GF-D8 (cell line): ENCODE data around the gene PPFIA3.
"Not testable (repeated sequence)": the region's sequence is repeated elsewhere in the genome, so short reads cannot be mapped to it uniquely, and the experiment has no call there.

ENCODE experiments used
- DNase-seq: peaks from one replicate; lab custom pipeline; 2025; lab: John Stamatoyannopoulos, UW

PPFIA3 gene

DNA sequence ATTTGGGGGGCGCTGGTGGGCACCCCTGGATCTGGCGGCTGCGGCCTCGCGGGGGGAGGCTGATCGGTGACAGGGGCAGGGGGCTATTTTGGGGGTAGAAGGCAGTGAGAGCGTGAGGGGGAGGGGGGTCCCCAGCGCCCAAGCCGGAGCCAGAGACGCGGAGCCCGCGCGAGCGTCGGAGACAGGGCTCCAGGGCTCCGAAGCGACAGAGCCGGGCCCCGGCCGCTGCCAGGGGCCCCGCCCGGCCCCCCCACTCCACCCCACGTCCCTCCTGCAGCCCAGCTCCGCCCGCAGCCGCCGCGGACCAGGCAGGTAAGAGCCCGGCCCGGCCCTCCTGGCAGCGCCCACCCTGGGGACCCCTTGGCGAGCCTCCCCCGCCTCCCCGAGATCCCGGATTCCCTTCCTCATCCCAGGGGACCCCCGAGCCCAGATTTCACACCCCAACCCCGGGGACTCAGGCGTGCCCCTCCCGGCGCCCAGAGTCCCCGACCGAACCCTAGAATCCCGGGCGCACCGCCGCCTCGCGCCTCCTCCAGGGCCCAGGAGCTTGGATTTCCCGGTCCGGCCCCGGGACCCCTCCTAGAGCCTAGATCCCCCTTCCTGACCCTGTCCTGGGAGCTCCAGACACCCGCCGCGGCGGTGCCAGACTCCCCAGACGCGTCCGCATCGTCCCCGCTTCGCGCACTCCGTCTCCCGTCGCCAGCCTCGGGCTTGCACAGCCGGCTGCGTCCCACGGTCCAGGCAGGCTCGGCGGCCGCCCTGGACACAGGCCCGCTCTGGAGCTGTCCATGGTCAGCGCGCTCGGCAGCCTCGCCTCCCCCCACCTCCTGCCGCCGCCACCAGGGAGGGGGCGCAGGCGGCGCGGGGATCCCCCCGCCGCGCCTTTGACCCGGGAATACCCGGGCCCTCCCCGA lies at the start of gene PPFIA3:
Gene PPFIA3 (plus strand): TSS at position 134 of the 914 bp plus-strand sequence. CDS start 8,330 bp downstream, outside the sequence.
- no peak for DNase-seq

GRCh38 chr19:49070416-49070815 lies 48.9 kb upstream of the PPFIA3 start:
- no peak for DNase-seq

DNA sequence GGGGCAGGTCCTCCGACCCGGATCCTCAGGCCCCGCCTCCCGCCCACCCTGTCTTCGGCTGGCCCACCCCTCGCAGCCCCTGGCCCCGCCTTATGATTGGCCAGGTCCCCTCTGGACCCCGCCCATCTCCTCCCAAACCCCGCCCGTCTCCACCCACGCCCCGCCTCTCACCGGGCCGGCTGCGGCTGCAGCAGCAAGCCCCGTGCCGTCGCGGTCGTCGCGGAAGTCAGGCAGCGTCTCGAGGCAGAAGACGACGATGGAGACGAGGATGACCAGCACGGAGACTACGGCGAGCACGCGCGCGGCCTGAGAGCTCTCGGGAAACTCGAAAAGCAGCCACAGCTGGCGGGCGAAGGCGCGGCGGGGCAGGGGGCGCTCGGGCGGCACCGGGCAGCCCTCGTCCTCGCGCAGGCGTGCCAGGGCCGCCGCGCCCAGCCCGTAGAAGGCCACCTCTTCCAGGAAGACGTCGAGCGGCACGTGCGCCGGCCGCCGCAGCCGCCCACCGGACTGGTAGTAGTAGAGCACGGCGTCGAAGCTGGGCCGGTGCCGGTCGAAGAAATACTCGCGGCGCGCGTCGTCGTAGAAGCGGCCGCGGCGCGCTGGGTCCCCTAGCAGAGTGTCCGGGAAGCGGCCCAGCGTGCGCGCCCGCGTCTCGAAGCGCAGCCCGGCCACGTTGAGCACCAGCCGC lies 47.3 kb upstream of the PPFIA3 start:
- no peak for DNase-seq

- DNase-seq: no peak
These were observed 45.6 kb upstream of the PPFIA3 start for GRCh38 chr19:49073514-49074378.

DNA sequence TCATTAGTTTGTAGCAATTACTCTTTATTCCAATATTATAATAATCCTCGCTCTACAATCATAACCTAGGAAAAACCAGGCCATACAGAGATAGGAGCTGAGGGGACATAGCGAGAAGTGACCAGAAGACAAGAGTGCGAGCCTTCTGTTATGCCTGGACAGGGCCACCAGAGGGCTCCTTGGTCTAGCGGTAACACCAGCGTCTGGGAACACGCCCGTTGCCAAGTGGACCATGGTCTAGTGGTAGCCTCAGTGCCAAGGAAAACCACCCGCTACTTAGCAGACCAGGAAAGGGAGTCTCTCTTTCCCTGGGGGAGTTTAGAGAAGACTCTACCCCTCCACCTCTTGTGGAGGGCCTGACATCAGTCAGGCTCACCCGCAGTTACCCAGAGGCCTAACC lies 44.5 kb upstream of the PPFIA3 start:
- DNase-seq: not testable (repeated sequence)

DNA sequence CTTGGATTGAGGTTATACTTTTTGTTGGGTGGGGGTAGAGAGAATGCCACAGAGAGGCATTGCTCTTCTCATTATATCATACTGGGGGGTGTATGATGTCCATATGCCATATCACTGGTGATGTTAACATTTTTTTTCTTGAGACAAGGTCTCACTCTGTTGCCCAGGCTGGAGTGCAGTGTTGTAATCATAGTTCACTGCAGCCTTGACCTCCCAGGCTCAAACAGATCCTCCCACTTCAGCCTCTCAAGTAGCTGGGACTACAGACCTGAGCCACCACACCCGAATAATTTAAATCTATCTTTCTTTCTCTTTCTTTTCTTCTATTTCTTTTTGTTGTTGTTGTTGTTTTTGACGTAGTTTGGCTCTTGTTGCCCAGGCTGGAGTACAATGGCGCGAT lies 39.0 kb upstream of the PPFIA3 start:
- DNase-seq: no peak

- no peak for DNase-seq
These were observed 38.1 kb upstream of the PPFIA3 start for GRCh38 chr19:49081273-49081672.

DNA sequence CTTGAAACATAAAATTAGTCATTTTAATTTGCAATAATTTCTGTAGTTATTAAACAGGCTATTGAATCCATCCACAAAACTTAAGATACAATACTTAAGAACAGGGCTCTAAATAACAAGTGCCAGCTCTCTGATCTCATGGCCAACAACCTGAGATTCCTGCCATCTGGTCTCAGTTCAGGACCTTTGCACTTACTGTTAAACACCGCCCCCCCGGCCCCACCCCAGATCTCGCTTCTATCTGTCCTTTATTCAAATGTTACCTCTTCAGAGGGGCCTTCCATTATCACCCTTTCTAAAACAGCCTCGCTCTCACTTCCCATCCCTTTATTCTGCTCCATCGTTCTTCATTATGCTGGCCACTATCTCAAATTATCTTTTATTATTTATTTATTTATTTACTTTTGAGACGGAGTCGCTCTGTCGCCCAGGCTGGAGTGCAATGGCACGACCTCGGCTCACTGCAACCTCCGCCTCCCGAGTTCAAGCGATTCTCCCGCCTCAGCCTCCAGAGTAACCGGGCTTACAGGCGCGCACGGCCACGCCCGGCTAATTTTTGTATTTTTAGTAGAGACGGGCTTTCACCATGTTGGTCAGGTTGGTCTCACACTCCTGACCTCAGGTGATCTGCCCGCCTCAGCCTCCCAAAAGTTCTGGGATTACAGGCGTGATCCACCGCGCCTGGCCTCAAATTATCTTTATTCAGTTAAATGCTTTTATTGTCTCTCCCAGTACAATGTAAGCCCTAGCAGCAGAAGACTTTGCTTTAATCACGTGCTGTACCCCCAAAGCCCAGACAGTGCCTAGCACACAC lies 34.9 kb upstream of the PPFIA3 start:
- DNase-seq: no peak

- DNase-seq: peak; percentile 96
These were observed 34.1 kb upstream of the PPFIA3 start, which contains the start of gene SNRNP70 for GRCh38 chr19:49085020-49085867. SNRNP70 (plus strand) TSS chr19:49085451; CDS start chr19:49086415, 964 bp downstream.

- DNase-seq: no peak
These were observed 33.5 kb upstream of the PPFIA3 start for GRCh38 chr19:49085868-49086232.

DNA sequence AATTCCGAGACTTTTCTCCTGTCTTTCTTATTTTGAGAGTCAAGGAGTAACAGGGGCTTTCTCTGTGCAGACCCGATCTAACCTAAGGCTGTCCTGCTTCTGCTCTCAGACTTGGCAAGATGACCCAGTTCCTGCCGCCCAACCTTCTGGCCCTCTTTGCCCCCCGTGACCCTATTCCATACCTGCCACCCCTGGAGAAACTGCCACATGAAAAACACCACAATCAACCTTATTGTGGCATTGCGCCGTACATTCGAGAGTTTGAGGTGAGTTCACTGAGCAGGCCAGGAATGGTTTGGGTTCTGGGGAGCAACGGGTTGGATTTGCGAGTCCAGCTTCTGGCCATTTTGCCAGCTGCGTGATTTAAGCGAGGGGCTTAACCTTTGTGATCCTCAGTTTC lies 33.0 kb upstream of the PPFIA3 start:
- DNase-seq: no peak

DNA sequence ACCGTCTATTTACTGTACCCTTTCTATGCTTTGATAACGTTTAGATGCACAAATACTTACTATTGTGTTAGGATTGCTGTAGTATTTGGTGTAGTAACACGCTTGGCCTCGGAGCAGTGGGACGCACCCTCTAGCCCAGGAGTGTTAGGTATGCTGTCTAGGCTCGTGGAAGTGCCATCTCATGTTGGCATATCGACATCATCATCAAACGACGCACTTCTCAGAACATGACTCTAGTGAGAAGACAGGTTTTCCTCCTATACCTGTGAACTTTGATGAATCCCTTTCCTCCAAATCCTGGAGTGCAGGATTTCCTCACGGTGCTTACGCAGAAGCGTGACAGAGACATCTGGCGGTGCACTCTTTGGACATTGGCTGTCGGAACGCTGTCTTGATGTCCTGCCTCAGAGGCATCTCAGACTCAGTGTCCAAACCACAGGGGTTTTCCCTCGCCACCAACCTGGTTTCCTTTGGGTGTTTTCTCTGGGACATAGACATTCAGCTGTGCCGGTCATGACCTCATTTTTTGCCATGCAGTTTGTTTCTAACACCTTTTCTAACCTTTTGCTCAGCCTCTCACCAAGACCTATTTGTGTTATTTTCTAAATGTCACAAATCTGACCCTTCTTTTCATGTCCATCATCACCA lies 27.8 kb upstream of the PPFIA3 start:
- DNase-seq: no peak

DNA sequence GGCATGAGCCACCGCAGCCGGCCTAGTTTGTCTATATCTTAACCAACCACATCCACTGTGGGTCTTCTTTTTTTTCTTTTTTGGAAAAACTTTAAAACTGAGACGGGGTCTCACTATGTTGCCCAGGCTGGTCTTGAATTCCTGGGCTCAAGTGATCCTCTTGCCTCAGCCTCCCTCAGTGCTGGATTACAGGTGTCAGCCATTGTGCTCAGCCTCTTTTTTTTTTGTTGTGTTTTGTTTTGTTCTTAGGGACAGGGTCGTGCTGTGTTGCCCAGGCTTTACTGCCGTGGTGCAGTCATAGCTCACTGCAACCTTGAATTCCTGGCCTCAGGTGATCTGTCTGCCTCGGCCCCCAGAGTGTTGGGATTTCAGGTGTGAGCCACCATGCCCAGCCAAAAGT lies 26.7 kb upstream of the PPFIA3 start:
- DNase-seq: no peak

DNA sequence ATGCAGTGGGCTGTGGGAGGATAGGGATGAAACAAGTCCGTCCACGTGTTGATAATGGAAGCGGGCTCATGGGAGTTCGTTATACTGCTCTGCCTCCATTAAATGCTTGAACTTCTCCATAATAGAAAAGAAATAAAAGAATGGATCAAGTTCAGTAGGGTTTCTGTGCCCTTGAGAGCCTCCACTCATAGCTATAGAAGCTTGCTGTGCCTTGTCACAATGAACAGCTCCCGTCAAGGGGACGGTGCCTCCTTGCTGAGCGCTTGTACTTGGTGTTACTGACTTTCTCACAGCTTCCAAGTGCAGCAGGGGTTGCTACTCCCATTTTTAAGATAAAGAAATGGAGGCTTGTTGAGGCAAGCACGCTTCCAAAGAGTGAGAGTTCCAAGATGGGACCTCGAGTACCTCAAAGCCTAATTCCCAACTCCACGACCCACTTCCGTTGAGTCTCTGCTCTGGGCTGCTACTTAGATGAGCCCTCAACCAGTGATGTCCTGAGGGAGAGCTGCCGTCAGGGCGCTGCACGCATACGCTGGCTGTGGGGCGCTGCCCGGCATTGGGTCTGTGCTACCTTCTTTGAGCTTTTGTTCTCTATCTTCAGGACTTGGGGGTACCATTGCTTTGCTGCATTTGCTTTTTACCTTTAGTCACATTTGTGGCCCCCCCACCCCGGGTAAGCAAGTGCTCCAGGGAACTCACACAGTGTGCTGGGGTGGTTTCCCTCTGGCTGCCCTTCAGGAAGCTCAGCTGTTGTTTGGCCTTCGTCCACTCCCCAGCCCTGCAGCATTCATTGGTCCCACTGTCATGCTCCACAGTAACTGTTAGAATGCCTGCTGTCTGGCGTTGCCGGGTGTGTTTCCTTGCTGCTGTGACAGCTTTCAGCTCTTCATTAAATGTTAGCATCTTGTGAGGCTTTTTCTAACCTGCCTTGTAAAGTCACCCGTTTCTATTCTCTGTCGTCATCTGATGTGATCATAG lies 24.6 kb upstream of the PPFIA3 start:
- DNase-seq: no peak

GRCh38 chr19:49097453-49098288 lies 21.7 kb upstream of the PPFIA3 start:
- peak; percentile 8 for DNase-seq

DNA sequence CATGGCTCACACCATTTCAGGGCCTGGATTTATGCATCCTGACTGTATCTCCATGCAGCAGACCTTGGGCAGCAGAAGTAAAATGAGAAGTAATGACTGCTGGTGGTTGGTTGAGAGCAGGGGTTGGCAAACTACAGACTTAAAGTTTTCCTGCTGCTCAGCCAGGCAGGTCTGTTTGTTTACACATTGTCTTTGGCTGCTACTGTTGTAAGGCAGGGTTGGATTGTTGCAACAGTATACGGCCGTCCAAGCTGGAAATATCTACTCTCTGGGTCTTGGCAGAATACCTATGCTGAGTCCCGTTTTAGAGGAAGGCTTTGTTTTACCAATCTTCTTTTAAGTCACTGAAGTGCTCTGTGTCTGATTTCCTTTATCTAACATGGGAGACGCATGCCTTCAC lies 20.5 kb upstream of the PPFIA3 start:
- no peak for DNase-seq

GRCh38 chr19:49101160-49101559 lies 18.2 kb upstream of the PPFIA3 start:
- DNase-seq: no peak

GRCh38 chr19:49102303-49102702 lies 17.0 kb upstream of the PPFIA3 start:
- DNase-seq: no peak
